HEK293 (cell line): ENCODE data around the gene METTL25B.

ENCODE experiments used
- CTCF ChIA-PET: fragments of 350-600 bp; formaldehyde crosslinking; extraction: SDS; loops from one replicate; lab custom pipeline; 2021; ENCODE audit warnings: antibody characterized with exemption; lab: Yijun Ruan, JAX
- POLR2A ChIA-PET: fragments of 300-600 bp; formaldehyde crosslinking; extraction: SDS; loops from one replicate; lab custom pipeline; 2020; ENCODE audit warnings: antibody characterized with exemption, inconsistent platforms; lab: Yijun Ruan, JAX
- H3K27ac ChIP-seq: fragments of 200-500 bp; sonication (Bioruptor generic); 2 replicates; pipeline ENCODE4 v1.5.1; 2014; ENCODE audit warnings: low read depth, low read length, control low read depth, inconsistent platforms; ENCODE audit errors: extremely low read depth
- H3K36me3 ChIP-seq, 2 experiments: fragments of 200-500 bp in 1 of 2; sonication (Bioruptor generic) in 1 of 2; 1 replicate in 1 of 2; 2 replicates in 1 of 2; pipeline ENCODE4 v1.5.1; 2014 to 2017; ENCODE audit warnings: inconsistent platforms in 2 of 2, low read length in 2 of 2; ENCODE audit not compliant: control insufficient read depth in 2 of 2, insufficient read depth in 1 of 2
- H3K4me1 ChIP-seq: fragments of 200-500 bp; sonication (Bioruptor generic); 2 replicates; pipeline ENCODE4 v1.5.1; 2014; ENCODE audit warnings: mild to moderate bottlenecking, low read length, inconsistent platforms; ENCODE audit not compliant: control insufficient read depth, insufficient read depth
- H3K4me3 ChIP-seq: 2 replicates; pipeline ENCODE4 v1.5.1; 2011; ENCODE audit warnings: low read depth, mild to moderate bottlenecking, control low read depth, low read length, moderate library complexity
- H3K9me3 ChIP-seq: fragments of 200-500 bp; sonication (Bioruptor generic); 2 replicates; pipeline ENCODE4 v1.5.1; 2014; ENCODE audit warnings: low read depth, low read length, inconsistent platforms; ENCODE audit not compliant: control insufficient read depth, insufficient read depth
- BCL11A ChIP-seq: fragments of 450-650 bp; formaldehyde crosslinking; IDR thresholded peaks from 2 replicates; pipeline ENCODE4 v1.5.1; 2016; ENCODE audit warnings: low read depth, missing biosample characterization, missing genetic modification characterization
- EGR2 ChIP-seq: fragments of 450-650 bp; formaldehyde crosslinking; IDR thresholded peaks from 2 replicates; pipeline ENCODE4 v1.5.1; 2016; ENCODE audit warnings: low read depth, missing biosample characterization, missing genetic modification characterization
- GLIS1 ChIP-seq: fragments of 450-650 bp; formaldehyde crosslinking; IDR thresholded peaks from 2 replicates; pipeline ENCODE4 v1.5.1; 2016; ENCODE audit warnings: missing biosample characterization, missing genetic modification characterization
- TRIM28 ChIP-seq: IDR thresholded peaks from 2 replicates; pipeline ENCODE4 v1.6.1; 2011; ENCODE audit warnings: low read length, control low read depth, borderline replicate concordance
- WT1 ChIP-seq: fragments of 450-650 bp; formaldehyde crosslinking; IDR thresholded peaks from 2 replicates; pipeline ENCODE4 v1.5.1; 2016; ENCODE audit warnings: missing biosample characterization, missing genetic modification characterization
- ZNF132 ChIP-seq: fragments of 450-650 bp; formaldehyde crosslinking; IDR thresholded peaks from 2 replicates; pipeline ENCODE4 v1.5.1; 2017; ENCODE audit warnings: missing biosample characterization, missing genetic modification characterization, borderline replicate concordance
- ZNF214 ChIP-seq: fragments of 450-650 bp; formaldehyde crosslinking; IDR thresholded peaks from 2 replicates; pipeline ENCODE4 v1.5.1; 2017; ENCODE audit warnings: missing biosample characterization, mild to moderate bottlenecking, missing genetic modification characterization, borderline replicate concordance
- ZNF239 ChIP-seq: fragments of 450-650 bp; formaldehyde crosslinking; IDR thresholded peaks from 2 replicates; pipeline ENCODE4 v1.5.1; 2016; ENCODE audit warnings: missing biosample characterization, missing genetic modification characterization
- ZNF26 ChIP-seq: fragments of 450-650 bp; formaldehyde crosslinking; IDR thresholded peaks from 2 replicates; pipeline ENCODE4 v1.5.1; 2016; ENCODE audit warnings: missing biosample characterization, missing genetic modification characterization
- ZNF426 ChIP-seq: fragments of 450-650 bp; formaldehyde crosslinking; IDR thresholded peaks from 2 replicates; pipeline ENCODE4 v1.5.1; 2017; ENCODE audit warnings: missing biosample characterization, missing genetic modification characterization, mild to moderate bottlenecking, inconsistent platforms, moderate library complexity
- ZNF433 ChIP-seq: fragments of 450-650 bp; formaldehyde crosslinking; IDR thresholded peaks from 2 replicates; pipeline ENCODE4 v1.5.1; 2016; ENCODE audit warnings: missing biosample characterization, missing genetic modification characterization, low read depth
- ZNF501 ChIP-seq: fragments of 450-650 bp; formaldehyde crosslinking; IDR thresholded peaks from 2 replicates; pipeline ENCODE4 v1.5.1; 2016; ENCODE audit warnings: missing biosample characterization, missing genetic modification characterization
- ZNF623 ChIP-seq: fragments of 450-650 bp; formaldehyde crosslinking; IDR thresholded peaks from 2 replicates; pipeline ENCODE4 v1.5.1; 2016; ENCODE audit warnings: missing biosample characterization, missing genetic modification characterization
- ZNF624 ChIP-seq: fragments of 450-650 bp; formaldehyde crosslinking; IDR thresholded peaks from 2 replicates; pipeline ENCODE4 v1.5.1; 2017; ENCODE audit warnings: missing biosample characterization, missing genetic modification characterization
- ZNF768 ChIP-seq: fragments of 450-650 bp; formaldehyde crosslinking; IDR thresholded peaks from 2 replicates; pipeline ENCODE4 v1.5.1; 2018; ENCODE audit warnings: missing biosample characterization, mild to moderate bottlenecking, missing genetic modification characterization
- ZNF843 ChIP-seq: fragments of 450-650 bp; formaldehyde crosslinking; IDR thresholded peaks from 2 replicates; pipeline ENCODE4 v1.5.1; 2016; ENCODE audit warnings: missing biosample characterization, missing genetic modification characterization
- ZSCAN5A ChIP-seq: fragments of 450-650 bp; formaldehyde crosslinking; IDR thresholded peaks from 2 replicates; pipeline ENCODE4 v1.5.1; 2016; ENCODE audit warnings: missing biosample characterization, missing genetic modification characterization
- TF ChIP-seq, protein P1 (sequence below): fragments of 450-650 bp; formaldehyde crosslinking; IDR thresholded peaks from 2 replicates; pipeline ENCODE4 v1.5.1; 2016; ENCODE audit warnings: missing biosample characterization, missing genetic modification characterization

Gene METTL25B

GRCh38 chr1:156744344-156744743 is 16.1 kb downstream of the METTL25B start (continued):
- no peak for TF ChIP-seq ZSCAN5A (tag by site-specific recombination)

GRCh38 chr1:156744786-156745419 is 16.6 kb downstream of the METTL25B start:
- peak overlapping the region; percentile 33; the same call in 1 of the 2 replicates for H3K27ac ChIP-seq
- ChIA-PET POLR2A (interaction anchor here (1.3 kb wide), 1 partner anchor 22 kb away, joined by 3 read pairs; the partner anchor contains the start of gene PRCC), CTCF (interaction anchor here (0.5 kb wide), 1 partner anchor 166 kb away, joined by 3 read pairs; no protein-coding TSS in a partner anchor)

GRCh38 chr1:156745881-156746280 is 17.6 kb downstream of the METTL25B start:
- Histone ChIP-seq H3K4me3 (no peak overlapping the region), H3K4me1 (peaks cover 11% of the 10 kb centered on the region; the same call in 1 of the 2 replicates), H3K36me3 (peaks cover 0 to 51% of the 10 kb centered on the region in 2 experiments; a peak in 1 of 3 replicates), H3K9me3 (no peaks in the 10 kb centered on the region), H3K27ac (peak overlapping the region; percentile 92)
- TF ChIP-seq ZNF132 (no peak), ZNF843 (no peak)
- ChIA-PET CTCF (interaction anchor here (0.8 to 1.5 kb wide), 3 partner anchors 18 to 115 kb away, joined by 3 to 5 read pairs (median 3); partner anchors contain the start of genes ISG20L2, METTL25B and NTRK1), POLR2A (interaction anchor here (0.7 to 3.1 kb wide), 3 partner anchors 17 to 31 kb away, joined by 6 to 24 read pairs (median 19); partner anchors contain the start of genes ISG20L2, METTL25B and PRCC)

More at GRCh38 chr1:156744786-156745419, 16.6 kb downstream of the METTL25B start:
- TF ChIP-seq ZNF433 (tag by site-specific recombination): no peak
- TF ChIP-seq ZNF768: no peak
- TF ChIP-seq ZNF426: no peak
- TF ChIP-seq ZNF239 (tag by site-specific recombination): no peak
- no peak for TF ChIP-seq ZNF624 (tag by site-specific recombination)
- 0 out of 2 replicates have a peak, but pooled peaks have one; percentile 10 for TF ChIP-seq GLIS1
- TF ChIP-seq EGR2 (tag by site-specific recombination): no peak
- TF ChIP-seq ZNF623 (tag by site-specific recombination): no peak
- H3K9me3 ChIP-seq: no peaks in the 10 kb centered on the region
- H3K36me3 ChIP-seq: peaks cover 0 to 51% of the 10 kb centered on the region in 2 experiments; a peak in 1 of 3 replicates
- no peak overlapping the region for H3K4me3 ChIP-seq
- peaks cover 11% of the 10 kb centered on the region; the same call in 1 of the 2 replicates for H3K4me1 ChIP-seq

DNA sequence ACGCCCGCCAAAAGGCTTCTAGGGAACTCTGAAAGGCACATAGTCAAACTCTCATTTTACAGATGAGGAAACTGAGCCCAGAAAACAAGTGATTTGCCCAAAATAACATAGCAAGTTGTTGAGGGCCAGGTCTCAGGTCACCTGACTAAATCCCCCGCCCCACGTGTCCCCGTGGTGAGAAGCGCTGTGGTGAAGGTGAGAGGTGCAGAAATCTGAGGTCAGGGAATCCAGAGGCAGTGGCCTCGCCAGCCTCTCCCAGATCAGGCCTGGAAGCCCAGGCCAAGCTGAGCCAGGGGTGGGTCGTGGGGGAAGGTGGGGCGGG is 18.1 kb downstream of the METTL25B start:
- Histone ChIP-seq H3K4me1 (peaks cover 11% of the 10 kb centered on the region; the same call in 1 of the 2 replicates), H3K36me3 (peaks cover 0 to 51% of the 10 kb centered on the region in 2 experiments; a peak in 1 of 3 replicates), H3K4me3 (peak overlapping the region; percentile 19), H3K9me3 (no peaks in the 10 kb centered on the region), H3K27ac (peak overlapping the region; percentile 92)
- ChIA-PET POLR2A (interaction anchor here (0.7 to 3.1 kb wide), 3 partner anchors 18 to 30 kb away, joined by 6 to 24 read pairs (median 19); partner anchors contain the start of genes ISG20L2, METTL25B and PRCC), CTCF (interaction anchor here (1.2 to 1.5 kb wide), 2 partner anchors 18 to 114 kb away, joined by 3 to 5 read pairs; partner anchors contain the start of genes ISG20L2, METTL25B and NTRK1)
- TF ChIP-seq ZNF26 (tag by site-specific recombination) (no peak), WT1 (tag by site-specific recombination) (no peak), BCL11A (tag by site-specific recombination) (no peak), ZNF501 (tag by site-specific recombination) (no peak), TRIM28 (no peak), ZNF214 (tag by site-specific recombination) (no peak)
- TF ChIP-seq, protein P1, sequence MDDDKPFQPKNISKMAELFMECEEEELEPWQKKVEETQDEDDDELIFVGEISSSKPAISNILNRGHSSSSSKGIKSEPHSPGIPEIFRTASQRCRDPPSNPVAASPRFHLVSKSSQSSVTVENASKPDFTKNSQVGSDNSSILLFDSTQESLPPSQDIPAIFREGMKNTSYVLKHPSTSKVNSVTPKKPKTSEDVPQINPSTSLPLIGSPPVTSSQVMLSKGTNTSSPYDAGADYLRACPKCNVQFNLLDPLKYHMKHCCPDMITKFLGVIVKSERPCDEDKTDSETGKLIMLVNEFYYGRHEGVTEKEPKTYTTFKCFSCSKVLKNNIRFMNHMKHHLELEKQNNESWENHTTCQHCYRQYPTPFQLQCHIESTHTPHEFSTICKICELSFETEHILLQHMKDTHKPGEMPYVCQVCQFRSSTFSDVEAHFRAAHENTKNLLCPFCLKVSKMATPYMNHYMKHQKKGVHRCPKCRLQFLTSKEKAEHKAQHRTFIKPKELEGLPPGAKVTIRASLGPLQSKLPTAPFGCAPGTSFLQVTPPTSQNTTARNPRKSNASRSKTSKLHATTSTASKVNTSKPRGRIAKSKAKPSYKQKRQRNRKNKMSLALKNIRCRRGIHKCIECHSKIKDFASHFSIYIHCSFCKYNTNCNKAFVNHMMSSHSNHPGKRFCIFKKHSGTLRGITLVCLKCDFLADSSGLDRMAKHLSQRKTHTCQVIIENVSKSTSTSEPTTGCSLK: no peak
